Nephron progenitor cell (in vitro differentiated cells): ENCODE results near the gene DAB1.

Source experiments
- DNase-seq: peaks from one replicate; pipeline ENCODE4 v3.0.0; 2021
- H3K27ac Mint-ChIP-seq: 2 replicates; pipeline ENCODE4 v1.8.0; 2021; ENCODE audit warnings: mild to moderate bottlenecking, moderate library complexity, mixed read lengths
- H3K27me3 Mint-ChIP-seq: 2 replicates; pipeline ENCODE4 v1.8.0; 2021; ENCODE audit warnings: mild to moderate bottlenecking, low read depth, mixed read lengths; ENCODE audit not compliant: poor library complexity
- H3K36me3 Mint-ChIP-seq: 2 replicates; pipeline ENCODE4 v1.8.0; 2021; ENCODE audit warnings: low read depth, mixed read lengths
- H3K4me1 Mint-ChIP-seq: 2 replicates; pipeline ENCODE4 v1.8.0; 2021; ENCODE audit warnings: mixed read lengths
- H3K4me3 Mint-ChIP-seq: 2 replicates; pipeline ENCODE4 v1.8.0; 2021; ENCODE audit warnings: mild to moderate bottlenecking, moderate library complexity, mixed read lengths
- H3K9me3 Mint-ChIP-seq: 2 replicates; pipeline ENCODE4 v1.8.0; 2021; ENCODE audit warnings: mild to moderate bottlenecking, moderate library complexity, mixed read lengths
- CTCF ChIP-seq: fragments of 200-600 bp; sonication (generic); IDR thresholded peaks from 2 replicates; pipeline ENCODE4 v1.5.0; 2021; ENCODE audit warnings: antibody characterized with exemption

Gene DAB1

GRCh38 chr1:57321776-57322175, 102.1 kb downstream of the DAB1 start:
- no peak overlapping the region for H3K4me3 Mint-ChIP-seq
- no peaks in the 10 kb centered on the region for H3K36me3 Mint-ChIP-seq
- no peak for DNase-seq
- peaks cover 4% of the 10 kb centered on the region for H3K9me3 Mint-ChIP-seq
- no peaks in the 10 kb centered on the region for H3K4me1 Mint-ChIP-seq
- H3K27ac Mint-ChIP-seq, result no peak overlapping the region
- peaks cover 14% of the 10 kb centered on the region for H3K27me3 Mint-ChIP-seq
- no peak for TF ChIP-seq CTCF

GRCh38 chr1:57319791-57320190, 104.1 kb downstream of the DAB1 start:
- H3K36me3 Mint-ChIP-seq, result no peaks in the 10 kb centered on the region
- H3K4me1 Mint-ChIP-seq, result no peaks in the 10 kb centered on the region
- no peak for TF ChIP-seq CTCF
- no peak overlapping the region for H3K4me3 Mint-ChIP-seq
- H3K9me3 Mint-ChIP-seq, result peaks cover 4% of the 10 kb centered on the region
- no peak overlapping the region for H3K27ac Mint-ChIP-seq
- H3K27me3 Mint-ChIP-seq, result peaks cover 7% of the 10 kb centered on the region
- DNase-seq, result no peak

- no peak for DNase-seq
- peaks cover 7% of the 10 kb centered on the region for H3K27me3 Mint-ChIP-seq
- no peak for TF ChIP-seq CTCF
- H3K27ac Mint-ChIP-seq, result no peak overlapping the region
- no peak overlapping the region for H3K4me3 Mint-ChIP-seq
- H3K4me1 Mint-ChIP-seq, result no peaks in the 10 kb centered on the region
- H3K9me3 Mint-ChIP-seq, result peaks cover 4% of the 10 kb centered on the region
- no peaks in the 10 kb centered on the region for H3K36me3 Mint-ChIP-seq
Measured at GRCh38 chr1:57319165-57319564, 104.7 kb downstream of the DAB1 start.

- Mint-ChIP-seq H3K27ac (no peak overlapping the region), H3K4me1 (no peaks in the 10 kb centered on the region), H3K36me3 (no peaks in the 10 kb centered on the region), H3K9me3 (peaks cover 4% of the 10 kb centered on the region), H3K4me3 (no peak overlapping the region), H3K27me3 (peaks cover 4% of the 10 kb centered on the region)
- DNase-seq, result no peak
- TF ChIP-seq CTCF, result no peak
Measured at GRCh38 chr1:57316861-57317260, 107.0 kb downstream of the DAB1 start.

- DNase-seq, result no peak
- TF ChIP-seq CTCF, result no peak
- H3K4me1 Mint-ChIP-seq, result no peaks in the 10 kb centered on the region
- no peaks in the 10 kb centered on the region for H3K36me3 Mint-ChIP-seq
- no peak overlapping the region for H3K4me3 Mint-ChIP-seq
- peaks cover 4% of the 10 kb centered on the region for H3K27me3 Mint-ChIP-seq
- H3K9me3 Mint-ChIP-seq, result peaks cover 4% of the 10 kb centered on the region
- H3K27ac Mint-ChIP-seq, result no peak overlapping the region
Measured at GRCh38 chr1:57316291-57316690, 107.6 kb downstream of the DAB1 start.

GRCh38 chr1:57312869-57313268, 111.0 kb downstream of the DAB1 start:
- no peaks in the 10 kb centered on the region for H3K36me3 Mint-ChIP-seq
- no peak for TF ChIP-seq CTCF
- peaks cover 19% of the 10 kb centered on the region for H3K4me1 Mint-ChIP-seq
- H3K27ac Mint-ChIP-seq, result no peak overlapping the region
- no peaks in the 10 kb centered on the region for H3K9me3 Mint-ChIP-seq
- H3K27me3 Mint-ChIP-seq, result no peaks in the 10 kb centered on the region
- DNase-seq, result no peak
- no peak overlapping the region for H3K4me3 Mint-ChIP-seq
